ENCODE data around the gene CHRNA4. TPM values are rescaled to one million over a fixed set of nuclear protein-coding genes. Genes with fewer than 3 reads are reported as not detected.

CHRNA4 gene
- total RNA-seq, 1 donor, result not detected

DNA sequence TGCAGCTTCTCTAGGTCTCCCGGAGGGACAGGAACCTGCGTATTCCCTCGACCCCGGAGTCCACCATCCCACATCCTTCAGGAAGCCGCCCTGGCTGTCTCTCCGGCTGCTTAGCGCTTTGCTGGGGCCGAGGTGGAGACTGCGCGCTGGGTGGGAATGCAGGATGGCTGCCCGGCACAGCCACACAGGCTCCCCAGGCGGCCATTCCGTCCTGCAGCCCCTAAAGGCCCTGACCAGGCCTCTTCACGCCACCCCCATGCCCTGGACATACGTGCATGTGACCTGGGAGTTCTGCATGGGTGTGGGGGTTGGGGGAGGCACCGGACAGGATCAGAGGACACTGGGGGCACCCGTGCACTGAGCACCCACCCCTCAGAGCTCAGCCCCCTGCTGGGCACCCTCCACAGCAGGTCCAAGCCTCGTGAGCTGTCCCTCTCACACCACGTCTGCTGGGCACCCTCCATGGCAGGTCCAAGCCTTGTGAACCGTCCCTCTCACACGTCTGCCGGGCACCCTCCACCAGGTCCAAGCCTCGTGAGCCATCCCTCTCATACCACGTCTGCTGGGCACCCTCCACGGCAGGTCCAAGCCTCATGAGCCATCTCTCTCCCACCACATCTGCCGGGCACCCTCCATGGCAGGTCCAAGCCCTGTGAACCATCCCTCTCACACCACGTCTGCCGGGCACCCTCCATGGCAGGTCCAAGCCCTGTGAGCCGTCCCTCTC lies 40.4 kb upstream of the CHRNA4 start:
- H3K4me3 ChIP-seq (ENCODE audit: low read depth, low read length), result no peak overlapping the region
- TF ChIP-seq, protein P1, sequence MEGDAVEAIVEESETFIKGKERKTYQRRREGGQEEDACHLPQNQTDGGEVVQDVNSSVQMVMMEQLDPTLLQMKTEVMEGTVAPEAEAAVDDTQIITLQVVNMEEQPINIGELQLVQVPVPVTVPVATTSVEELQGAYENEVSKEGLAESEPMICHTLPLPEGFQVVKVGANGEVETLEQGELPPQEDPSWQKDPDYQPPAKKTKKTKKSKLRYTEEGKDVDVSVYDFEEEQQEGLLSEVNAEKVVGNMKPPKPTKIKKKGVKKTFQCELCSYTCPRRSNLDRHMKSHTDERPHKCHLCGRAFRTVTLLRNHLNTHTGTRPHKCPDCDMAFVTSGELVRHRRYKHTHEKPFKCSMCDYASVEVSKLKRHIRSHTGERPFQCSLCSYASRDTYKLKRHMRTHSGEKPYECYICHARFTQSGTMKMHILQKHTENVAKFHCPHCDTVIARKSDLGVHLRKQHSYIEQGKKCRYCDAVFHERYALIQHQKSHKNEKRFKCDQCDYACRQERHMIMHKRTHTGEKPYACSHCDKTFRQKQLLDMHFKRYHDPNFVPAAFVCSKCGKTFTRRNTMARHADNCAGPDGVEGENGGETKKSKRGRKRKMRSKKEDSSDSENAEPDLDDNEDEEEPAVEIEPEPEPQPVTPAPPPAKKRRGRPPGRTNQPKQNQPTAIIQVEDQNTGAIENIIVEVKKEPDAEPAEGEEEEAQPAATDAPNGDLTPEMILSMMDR (IDR thresholded peaks at IDR 0.05; ENCODE audit: insufficient read depth, low read length), result no peak
- no peak for DNase-seq (ENCODE audit: low read depth)

- H3K4me3 ChIP-seq (ENCODE audit: low read depth, low read length), result no peak overlapping the region
- TF ChIP-seq, protein P1 (IDR thresholded peaks at IDR 0.05; ENCODE audit: insufficient read depth, low read length), result no peak
- DNase-seq (ENCODE audit: low read depth), result no peak
Observed at GRCh38 chr20:63400486-63401210, 39.5 kb upstream of the CHRNA4 start.

GRCh38 chr20:63399596-63400375 lies 38.6 kb upstream of the CHRNA4 start:
- H3K4me3 ChIP-seq (ENCODE audit: low read depth, low read length), result no peak overlapping the region
- TF ChIP-seq, protein P1 (IDR thresholded peaks at IDR 0.05; ENCODE audit: insufficient read depth, low read length), result no peak
- DNase-seq (ENCODE audit: low read depth), result no peak

DNA sequence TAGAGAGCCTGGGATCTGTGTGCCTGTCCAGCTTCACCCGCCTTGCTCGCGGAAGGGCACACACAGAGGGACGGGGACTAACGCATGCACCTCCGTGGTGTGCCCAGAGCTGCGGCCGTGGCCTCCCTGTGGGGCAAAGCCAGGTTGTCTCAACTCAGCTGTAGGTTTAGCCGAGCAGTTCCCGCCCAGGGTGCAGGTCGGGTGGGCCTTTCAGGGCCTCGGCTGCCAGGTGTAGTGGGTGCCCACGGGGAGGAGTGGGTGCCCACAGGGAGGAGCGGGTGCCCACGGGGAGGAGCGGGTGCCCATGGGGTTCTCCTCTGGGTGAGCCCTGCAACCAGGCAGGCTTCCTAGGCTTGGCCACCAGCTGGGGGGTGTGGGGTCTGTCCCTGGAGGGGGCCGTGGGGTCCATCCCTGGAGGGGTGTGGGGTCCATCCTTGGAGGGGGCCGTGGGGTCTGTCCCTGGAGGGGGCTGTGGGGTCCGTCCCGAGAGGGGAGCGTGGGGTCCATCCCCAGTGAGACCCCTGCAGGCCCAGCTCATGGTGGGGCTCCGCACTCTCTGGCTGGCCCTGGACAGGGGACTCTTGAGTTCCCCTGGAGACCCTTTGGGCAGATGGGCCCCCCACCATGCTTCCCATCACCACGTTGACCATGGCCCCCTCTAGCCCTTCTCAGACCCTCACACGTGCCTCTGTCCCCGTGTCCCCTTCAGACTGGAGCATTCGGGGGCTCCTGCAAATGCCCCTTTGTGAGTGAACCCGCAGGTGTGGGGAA lies 37.8 kb upstream of the CHRNA4 start:
- no peak overlapping the region for H3K4me3 ChIP-seq (ENCODE audit: low read depth, low read length)
- no peak for DNase-seq (ENCODE audit: low read depth)
- TF ChIP-seq, protein P1 (IDR thresholded peaks at IDR 0.05; ENCODE audit: insufficient read depth, low read length), result no peak

DNA sequence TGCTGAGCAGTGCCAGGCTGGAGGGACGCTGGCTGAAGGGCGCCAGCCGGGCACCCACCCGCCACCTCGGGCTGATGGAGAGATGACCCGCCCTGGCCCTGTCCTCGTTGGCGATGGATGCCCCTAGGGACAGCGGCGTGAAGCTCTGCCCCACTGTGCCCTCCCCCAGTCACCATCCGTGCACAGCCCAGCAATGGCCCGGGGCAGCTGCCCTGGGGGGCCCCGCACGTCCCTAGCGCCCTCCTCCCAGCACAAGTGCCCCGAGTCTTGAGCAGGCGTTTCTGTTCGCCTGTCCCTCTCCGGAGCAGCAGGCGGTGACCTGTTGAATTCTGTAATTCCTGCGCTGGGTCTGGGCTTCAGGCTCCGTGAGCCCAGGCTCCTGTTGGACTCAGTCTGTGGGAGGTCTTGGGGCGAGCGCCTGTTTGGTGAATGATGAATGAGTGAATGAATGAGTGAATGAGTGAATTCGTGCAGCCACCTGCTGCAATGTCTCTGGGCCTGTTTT lies 36.8 kb upstream of the CHRNA4 start:
- TF ChIP-seq, protein P1 (IDR thresholded peaks at IDR 0.05; ENCODE audit: insufficient read depth, low read length), result no peak
- no peak for DNase-seq (ENCODE audit: low read depth)
- H3K4me3 ChIP-seq (ENCODE audit: low read depth, low read length), result no peak overlapping the region
